Measurements from ENCODE around the gene ITGA5. TPM values are rescaled to one million over a fixed set of nuclear protein-coding genes. Genes with fewer than 3 reads are reported as not detected.
A peak's percentile ranks its signal among the peaks of the same experiment; 100 is the strongest.

Gene ITGA5
- total and polyA plus RNA-seq, 2 experiments from 2014 or later = 7.3 to 23.7 TPM

- H3K9me3 Mint-ChIP-seq = no peaks in the 10 kb centered on the region
- Histone ChIP-seq H3K36me3 (ENCODE audit: insufficient read depth) (no peaks in the 10 kb centered on the region), H3K79me2 (replicated peaks; ENCODE audit: insufficient read depth) (no peaks in the 10 kb centered on the region), H3K4me1 (ENCODE audit: insufficient read depth) (peaks cover 14% of the 10 kb centered on the region), H3K4me2 (peak overlapping the region; percentile 91), H3K27me3 (ENCODE audit: insufficient read depth) (peaks cover 36% of the 10 kb centered on the region), H2AFZ (no peak overlapping the region), H3K9me2 (ENCODE audit: insufficient read depth) (no peaks in the 10 kb centered on the region), H4K20me1 (replicated peaks; ENCODE audit: insufficient read depth) (no peaks in the 10 kb centered on the region), H3K27ac (ENCODE audit: low read depth) (no peak overlapping the region), H3F3A (replicated peaks; ENCODE audit: low read depth) (peaks cover 4% of the 10 kb centered on the region), H3K4me3 (peak overlapping the region; percentile 65)
- peaks cover 26% of the 10 kb centered on the region for H3K27me3 Mint-ChIP-seq (ENCODE audit: insufficient read depth, low read depth, poor library complexity)
- H3K4me1 Mint-ChIP-seq = peaks cover 32% of the 10 kb centered on the region
- no peak overlapping the region for H3K27ac Mint-ChIP-seq
- TF ChIP-seq POLR2AphosphoS5 (IDR thresholded peaks at IDR 0.05; ENCODE audit: low read depth) (no peak), CREB1 (CRISPR knock-in tag; IDR thresholded peaks at IDR 0.05; ENCODE audit: low read depth) (0 out of 2 replicates have a peak, but pooled peaks have one; percentile 6), ZNF331 (CRISPR knock-in tag; IDR thresholded peaks at IDR 0.05; ENCODE audit: low read depth) (no peak), ZNF462 (CRISPR knock-in tag; IDR thresholded peaks at IDR 0.05) (no peak), ETS1 (IDR thresholded peaks at IDR 0.05) (no peak), CTCF (conservative IDR thresholded peaks at IDR 0.05; ENCODE audit: low read depth in 2 of 2) (peak; percentile 67 to 86), STAT1 (IDR thresholded peaks at IDR 0.05; ENCODE audit: unreplicated experiment) (no peak), REST (IDR thresholded peaks at IDR 0.05; ENCODE audit: unreplicated experiment) (no peak)
- H3K4me3 Mint-ChIP-seq = peak overlapping the region; percentile 68; the same call in 2 of the 3 replicates
- DNase-seq (ENCODE audit: low spot score) (peak; percentile 93), ATAC-seq (peak; percentile 87)
- H3K36me3 Mint-ChIP-seq (ENCODE audit: low read depth) = peaks cover 13% of the 10 kb centered on the region
Observed at GRCh38 chr12:54370171-54370730, 48.8 kb downstream of the ITGA5 start.
